ENCODE measurements around the gene SHH.

SHH gene

DNA sequence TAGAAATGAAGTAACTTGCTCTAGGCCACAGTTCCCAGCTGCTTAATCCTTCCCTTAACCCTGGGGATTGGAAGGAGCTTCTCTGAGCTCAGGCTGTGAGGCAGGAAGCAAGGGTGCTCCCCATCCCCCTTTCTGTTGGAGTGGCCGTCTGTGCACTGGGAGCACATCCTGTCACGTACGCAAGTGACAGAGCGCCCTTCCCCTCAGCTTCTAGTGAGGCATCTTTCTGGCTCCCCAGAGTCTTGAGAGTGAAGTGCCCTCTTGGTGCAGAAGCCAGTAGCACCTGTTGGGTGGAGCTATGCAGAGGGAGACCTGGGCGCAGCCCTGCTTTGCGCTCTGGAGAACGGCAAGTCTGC lies 47.8 kb downstream of the SHH start:
- DNase-seq (ENCODE audit: low read depth) = no peak

DNA sequence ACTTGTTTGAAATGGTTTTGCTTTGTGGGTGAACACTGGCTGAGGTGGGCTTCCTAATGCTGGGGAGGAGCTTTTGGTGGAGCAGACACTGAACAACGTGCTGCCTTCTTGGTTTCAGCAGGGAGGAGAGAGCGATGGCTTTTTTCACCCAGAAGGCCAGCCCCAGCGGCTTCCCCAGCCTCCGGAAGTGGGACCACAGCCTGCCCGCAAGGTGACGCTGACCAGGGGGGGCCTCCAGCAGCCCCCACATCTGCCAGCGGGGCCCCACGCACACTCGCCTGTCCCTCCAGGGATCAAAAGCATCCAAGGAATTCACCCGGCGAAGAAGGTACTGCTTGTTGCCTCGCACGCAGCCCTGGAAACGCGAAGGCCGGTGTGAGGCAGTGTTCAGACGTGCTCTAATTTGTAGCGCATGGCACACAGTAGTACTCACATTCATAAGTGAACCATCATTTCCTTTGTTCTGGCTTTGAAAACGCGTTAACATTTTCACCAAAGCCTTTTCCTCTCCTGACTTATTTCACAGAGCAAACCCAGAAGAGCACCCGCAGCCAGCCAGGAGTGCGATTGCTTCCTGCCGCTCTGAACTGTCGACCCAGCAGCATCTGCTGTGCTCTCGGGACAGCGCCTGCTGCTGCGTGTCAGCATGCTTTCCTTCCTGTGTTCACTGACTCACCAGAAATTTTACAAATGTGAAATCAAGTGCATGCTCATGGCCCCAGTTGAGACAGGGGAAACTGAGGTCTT lies 48.4 kb downstream of the SHH start:
- no peak for DNase-seq (ENCODE audit: low read depth)

DNA sequence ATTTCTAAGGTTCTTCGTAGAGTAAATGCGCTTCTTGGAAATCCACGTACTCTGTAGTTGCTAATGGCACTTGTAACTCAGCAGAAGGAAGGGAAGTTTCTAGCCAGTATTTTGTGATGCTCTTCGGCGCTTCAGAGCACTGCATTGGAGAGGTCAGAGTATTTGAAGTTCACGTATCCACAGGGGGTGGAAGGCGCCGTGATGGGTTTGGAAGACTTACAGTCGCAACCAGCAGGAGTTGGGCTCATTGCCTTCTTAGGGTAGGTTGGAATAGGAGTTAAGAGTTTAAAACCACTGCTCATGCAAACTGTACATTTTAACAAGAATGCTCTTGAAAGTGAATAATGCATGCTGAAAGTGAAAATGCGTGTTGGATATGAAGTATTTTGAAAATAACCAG lies 49.1 kb downstream of the SHH start:
- DNase-seq (ENCODE audit: low read depth) = no peak

DNA sequence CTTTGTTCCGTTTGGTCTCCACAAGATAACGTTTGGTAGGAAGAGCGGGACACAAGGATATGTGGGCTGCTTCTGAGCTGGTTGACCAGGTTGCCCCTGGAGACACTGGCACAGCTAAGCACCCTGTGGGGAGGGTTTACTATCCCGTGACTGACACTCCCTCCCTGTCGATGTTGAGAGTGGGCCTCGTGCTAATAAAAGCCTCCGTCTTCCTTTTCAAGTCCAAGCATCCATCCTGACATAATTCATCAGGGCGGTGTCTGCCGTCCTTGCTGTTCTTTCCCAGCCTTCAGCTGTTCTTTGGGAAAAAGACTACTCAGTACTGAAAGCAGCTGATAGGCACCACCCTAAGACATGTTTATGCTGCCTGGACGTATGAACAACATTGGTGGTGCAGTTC lies 49.6 kb downstream of the SHH start:
- DNase-seq (ENCODE audit: low read depth) = no peak

DNA sequence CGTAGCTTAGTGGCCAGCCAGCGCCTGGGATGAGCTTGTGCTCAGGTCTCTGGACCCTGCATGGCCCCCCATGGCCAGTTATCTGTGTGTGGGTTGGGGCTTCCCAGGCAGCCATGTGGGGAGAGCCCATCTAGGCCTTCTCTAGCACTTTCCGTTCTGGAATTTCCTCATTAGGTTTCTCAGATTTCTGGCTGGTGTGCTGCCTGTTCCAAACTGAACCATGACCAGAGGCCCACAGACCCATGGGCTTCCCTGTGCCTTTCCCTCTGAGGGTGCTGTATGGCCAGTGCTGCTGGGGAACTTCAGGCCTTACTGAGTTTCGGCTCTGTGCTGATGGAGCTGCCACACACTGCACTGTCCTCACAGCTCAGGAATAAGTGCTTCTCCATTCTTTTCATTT lies 50.2 kb downstream of the SHH start:
- no peak for DNase-seq (ENCODE audit: low read depth)

DNA sequence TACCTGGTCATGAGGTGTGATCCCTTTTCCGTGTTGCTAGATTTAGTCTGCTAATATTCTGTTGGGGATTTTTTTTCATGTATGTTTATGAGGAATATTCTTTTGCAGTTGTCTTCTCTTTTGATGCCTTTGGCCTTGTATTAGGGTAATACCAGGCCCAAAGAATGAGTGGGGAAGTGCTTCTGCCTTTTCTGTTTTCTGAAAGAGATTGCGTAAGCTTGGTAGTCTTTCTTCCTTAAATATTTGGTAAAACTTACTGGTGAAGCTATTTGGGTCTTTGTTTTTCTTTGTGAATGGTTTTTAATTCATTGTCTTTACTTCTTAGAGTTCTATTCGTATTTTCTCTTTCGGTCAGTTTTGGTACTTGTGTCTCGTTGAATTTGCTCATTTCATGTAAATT lies 51.1 kb downstream of the SHH start:
- DNase-seq (ENCODE audit: low read depth) = no peak

DNA sequence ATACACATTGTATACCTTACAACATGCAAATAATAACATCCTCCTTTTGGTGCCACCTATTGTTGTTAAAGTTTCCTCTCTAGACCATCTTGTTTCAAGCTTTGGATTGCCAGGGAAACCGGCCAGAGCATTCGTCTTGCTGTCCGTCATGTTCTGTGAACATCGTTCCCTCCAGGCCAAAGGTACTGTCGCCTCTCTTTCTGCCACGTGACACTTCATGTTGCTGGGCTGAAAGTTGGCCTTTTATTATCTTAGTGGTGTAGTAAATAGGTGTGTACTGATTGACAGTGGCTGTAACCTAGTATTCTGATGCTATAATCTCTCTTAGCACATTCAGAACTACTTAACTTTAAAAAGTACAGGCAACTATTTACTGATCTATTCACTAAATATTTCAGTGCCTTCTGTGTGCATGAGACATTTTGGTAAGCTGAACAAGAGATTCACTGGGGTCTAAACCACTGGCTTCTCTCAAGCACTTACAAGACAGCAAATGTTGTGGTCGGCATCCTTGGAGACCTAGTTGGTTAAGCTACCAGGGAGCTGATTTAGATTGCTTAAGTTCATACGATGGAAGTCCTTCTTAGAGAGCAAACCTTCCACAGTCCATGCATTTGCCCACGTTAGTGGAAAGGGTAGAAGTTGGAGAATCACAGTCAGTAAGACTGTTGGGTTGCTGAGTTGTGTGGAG lies 52.4 kb downstream of the SHH start:
- DNase-seq (ENCODE audit: low read depth) = no peak

DNA sequence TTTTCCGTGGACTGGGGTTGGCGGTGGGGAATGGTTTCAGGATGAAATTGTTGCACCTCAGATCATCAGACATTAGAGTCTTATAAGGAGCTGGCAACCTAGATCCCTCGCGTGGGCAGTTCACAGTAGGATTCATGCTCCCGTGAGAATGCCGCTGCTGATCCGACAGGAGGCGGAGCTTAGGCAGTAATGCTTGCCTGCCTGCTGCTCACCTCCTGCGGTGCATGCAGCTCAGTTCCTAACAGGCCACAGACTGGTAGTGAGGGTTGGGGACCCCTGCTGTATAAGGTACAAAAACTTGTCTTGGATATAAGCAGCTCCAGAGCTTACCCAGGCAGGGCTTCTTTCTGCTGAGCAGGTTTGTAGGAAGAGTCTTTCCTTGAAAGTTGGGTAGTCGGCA lies 53.9 kb downstream of the SHH start:
- DNase-seq (ENCODE audit: low read depth) = no peak

DNA sequence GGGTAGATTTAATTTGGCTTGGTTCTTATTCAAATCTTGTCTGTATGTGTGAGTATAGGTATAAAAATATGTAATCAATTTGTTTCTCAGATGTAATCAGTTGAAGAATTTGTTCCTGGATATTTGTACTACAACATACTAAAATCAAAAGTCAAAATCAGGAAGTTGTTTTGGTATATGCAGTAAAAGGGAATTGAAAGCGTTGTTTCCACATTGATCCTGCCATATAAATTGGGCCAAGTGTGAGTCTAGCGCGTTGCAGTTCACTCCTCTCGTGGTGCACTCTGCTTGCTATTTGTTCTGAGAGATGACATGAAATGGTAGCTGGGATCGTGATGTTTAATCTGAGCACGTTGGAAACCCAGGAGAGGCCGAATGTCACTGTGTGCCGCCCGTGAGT lies 55.9 kb downstream of the SHH start:
- no peak for DNase-seq (ENCODE audit: low read depth)

DNA sequence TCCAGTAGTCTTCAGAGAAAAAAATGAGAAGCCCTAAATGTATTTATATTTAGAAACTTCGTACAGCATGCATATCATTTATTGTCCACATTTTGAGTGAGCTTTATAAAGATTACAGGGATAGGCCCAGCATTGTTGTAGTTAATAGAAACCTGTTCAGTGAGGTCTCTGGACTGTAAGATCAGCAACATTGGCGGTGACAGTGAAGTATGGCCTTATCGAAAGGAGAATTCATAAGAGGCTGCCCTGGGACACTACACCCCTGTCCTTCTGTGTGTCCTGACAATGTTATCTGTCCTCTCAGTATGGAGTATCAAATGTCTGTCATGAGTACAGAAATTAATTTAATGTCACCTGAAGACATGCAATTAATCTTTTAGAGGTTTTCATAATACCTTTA lies 57.2 kb downstream of the SHH start:
- DNase-seq (ENCODE audit: low read depth) = no peak

DNA sequence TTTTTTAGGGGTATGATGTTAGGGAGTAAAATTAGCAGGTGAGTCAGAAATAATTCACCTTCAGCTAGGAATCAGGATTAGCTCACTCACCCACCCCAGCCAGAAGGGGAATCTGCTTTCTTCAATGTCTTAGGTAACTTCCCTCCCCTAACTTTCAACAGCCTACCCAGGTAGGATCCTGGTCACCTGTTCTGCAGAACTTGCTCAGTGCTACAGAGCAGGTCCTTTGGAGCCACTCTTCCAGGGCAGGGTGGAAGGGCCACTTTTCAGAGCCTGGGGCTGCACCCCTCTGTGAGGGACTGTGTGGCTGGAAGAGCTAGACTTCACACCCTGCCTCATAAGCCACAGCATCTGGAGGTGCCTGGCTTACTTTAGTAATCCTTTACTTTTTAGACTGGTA lies 58.1 kb downstream of the SHH start:
- no peak for DNase-seq (ENCODE audit: low read depth)

DNA sequence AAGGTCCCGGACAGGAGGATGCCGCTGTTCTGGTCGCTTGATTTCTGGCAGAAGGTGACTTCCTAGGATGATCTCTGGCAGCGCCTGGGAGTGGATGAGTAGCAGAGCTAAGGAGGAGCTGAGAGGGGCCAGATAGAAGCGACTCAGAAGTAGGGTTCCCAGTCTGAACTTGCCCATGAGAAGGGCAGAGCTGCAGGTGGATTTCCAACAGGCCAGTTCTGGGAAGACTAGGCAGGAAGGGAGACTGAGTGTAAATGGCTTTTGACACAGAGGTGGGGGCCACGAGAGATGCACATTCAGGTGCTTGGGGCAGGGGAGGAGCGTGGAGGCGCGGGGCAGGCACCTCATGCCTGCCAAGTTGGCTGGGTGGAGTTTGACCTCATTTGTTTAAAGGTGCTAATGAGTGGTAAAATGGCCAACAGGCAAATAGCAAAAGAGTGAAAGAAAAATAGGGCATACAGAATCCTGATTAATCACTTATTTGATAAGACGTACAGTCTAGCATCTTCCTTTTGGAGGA lies 58.8 kb downstream of the SHH start:
- DNase-seq (ENCODE audit: low read depth) = no peak

DNA sequence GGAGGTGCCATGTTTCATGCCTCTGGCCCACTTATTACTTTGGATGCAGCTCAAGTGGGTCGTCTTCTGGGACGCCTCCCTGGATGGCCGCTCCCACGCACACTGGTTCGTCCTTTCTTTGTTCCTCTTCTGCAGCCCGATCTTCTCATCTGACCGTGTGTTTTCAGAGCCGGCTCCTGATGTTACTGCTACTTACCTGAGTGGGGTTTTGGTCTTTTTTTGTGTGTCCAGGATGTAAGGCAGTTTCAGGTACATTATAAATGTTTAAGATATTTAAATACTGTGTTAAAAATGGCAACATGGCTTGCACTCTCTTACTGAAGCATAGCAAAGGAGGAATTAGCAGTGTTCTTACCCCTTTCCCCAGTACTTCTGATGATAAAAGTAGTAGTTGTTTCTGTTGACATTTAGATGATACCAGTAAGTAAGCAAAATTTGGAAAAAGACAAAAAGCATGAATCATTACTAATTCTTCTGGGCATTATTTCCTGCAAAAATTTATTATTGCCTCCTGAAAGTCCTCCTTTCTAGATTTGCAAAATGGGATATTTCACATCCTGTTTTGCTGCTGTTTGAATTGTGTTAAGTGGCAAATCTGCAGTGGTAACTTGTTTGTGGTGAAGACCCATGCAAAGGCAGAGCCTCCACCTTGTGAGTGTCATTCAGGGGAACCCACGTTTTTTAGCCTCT lies 59.4 kb downstream of the SHH start:
- DNase-seq (ENCODE audit: low read depth) = no peak

DNA sequence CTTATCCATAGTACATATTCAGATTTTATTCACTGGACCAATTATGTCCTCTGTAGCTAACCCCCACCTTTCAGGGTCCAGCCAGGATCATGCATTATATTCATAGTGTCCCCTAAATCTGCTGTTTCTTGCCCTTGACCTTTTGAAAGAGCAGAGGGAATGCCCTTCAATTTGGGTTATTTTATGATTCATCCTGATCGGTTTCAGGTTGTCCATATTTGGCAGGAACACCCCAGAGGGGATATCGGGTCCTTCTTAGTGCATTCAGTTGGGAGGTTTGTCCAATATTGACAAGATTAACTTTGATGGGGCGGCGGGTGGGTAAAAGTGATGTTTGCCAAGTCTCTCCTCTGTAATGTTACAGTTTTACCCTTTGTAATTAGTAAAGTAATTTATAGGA lies 60.9 kb downstream of the SHH start:
- no peak for DNase-seq (ENCODE audit: low read depth)

DNA sequence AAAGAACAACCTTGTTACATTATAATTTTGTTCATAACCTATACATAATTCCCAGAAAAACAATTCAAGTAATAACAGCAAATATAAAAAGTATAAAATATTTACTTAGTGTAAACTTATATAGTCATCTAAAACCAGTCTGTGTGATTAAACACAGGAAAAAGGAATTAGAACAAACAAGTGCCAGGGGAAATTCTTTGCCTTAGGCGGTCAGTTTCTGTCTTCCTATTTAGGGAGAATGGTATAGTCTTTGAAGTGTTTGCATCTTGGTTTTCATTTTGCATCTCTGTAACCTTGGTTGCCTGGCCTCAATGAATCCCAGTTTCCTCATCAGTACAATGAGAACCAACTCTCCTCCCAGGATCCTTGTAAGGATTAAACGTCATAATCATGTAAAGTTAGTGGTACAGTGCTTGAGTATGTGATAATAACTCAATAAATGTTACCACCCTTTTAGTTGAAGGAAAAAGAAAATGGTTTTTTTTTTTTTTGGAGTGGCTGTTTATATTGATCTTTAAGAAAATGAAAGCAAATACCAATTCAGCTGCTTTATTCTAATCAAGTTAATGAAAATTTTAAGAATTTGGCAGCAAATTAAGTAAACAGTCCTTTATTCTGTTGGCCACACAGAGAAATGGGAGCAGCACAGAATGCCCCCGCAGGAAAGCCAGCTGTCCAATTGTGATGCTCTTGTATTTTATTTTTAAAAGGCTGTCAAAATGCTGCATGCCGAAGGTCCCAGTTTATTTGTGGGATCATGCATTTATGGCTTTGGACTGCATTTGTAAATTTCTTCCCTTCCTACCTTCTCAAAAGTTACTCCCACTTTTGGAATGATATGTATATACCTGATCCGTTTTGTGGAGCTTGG lies 61.8 kb downstream of the SHH start:
- no peak for DNase-seq (ENCODE audit: low read depth)
